HEK293T (cell line): ENCODE measurements around the gene SCN10A.

ENCODE experiments used
- ARNT ChIP-seq: fragments of 450-650 bp; IDR thresholded peaks from 2 replicates; pipeline ENCODE4 v1.6.1; 2017; ENCODE audit warnings: mild to moderate bottlenecking
- BHLHE40 ChIP-seq: fragments of 450-650 bp; IDR thresholded peaks from 2 replicates; pipeline ENCODE4 v1.6.1; 2016; ENCODE audit warnings: mild to moderate bottlenecking, moderate library complexity, borderline replicate concordance
- ELF4 ChIP-seq: fragments of 450-650 bp; IDR thresholded peaks from 2 replicates; pipeline ENCODE4 v1.6.1; 2017; ENCODE audit warnings: antibody characterized with exemption
- FOXA1 ChIP-seq: fragments of 450-650 bp; IDR thresholded peaks from 2 replicates; pipeline ENCODE4 v1.6.1; 2016; ENCODE audit warnings: mild to moderate bottlenecking
- FOXK2 ChIP-seq: fragments of 450-650 bp; IDR thresholded peaks from 2 replicates; pipeline ENCODE4 v1.6.1; 2016; ENCODE audit warnings: mild to moderate bottlenecking
- FOXM1 ChIP-seq: fragments of 450-650 bp; IDR thresholded peaks from 2 replicates; pipeline ENCODE4 v1.6.1; 2017; ENCODE audit warnings: mild to moderate bottlenecking, borderline replicate concordance
- HDGF ChIP-seq: fragments of 450-650 bp; IDR thresholded peaks from 2 replicates; pipeline ENCODE4 v1.6.1; 2017; ENCODE audit warnings: antibody characterized with exemption, borderline replicate concordance
- L3MBTL2 ChIP-seq: fragments of 450-650 bp; conservative IDR thresholded peaks from 2 replicates; pipeline ENCODE4 v1.6.1; 2016; ENCODE audit warnings: mild to moderate bottlenecking
- LEF1 ChIP-seq: fragments of 450-650 bp; IDR thresholded peaks from 2 replicates; pipeline ENCODE4 v1.6.1; 2017; ENCODE audit warnings: mild to moderate bottlenecking, borderline replicate concordance
- NFRKB ChIP-seq: fragments of 450-650 bp; IDR thresholded peaks from 2 replicates; pipeline ENCODE4 v1.6.1; 2016; ENCODE audit warnings: mild to moderate bottlenecking, moderate library complexity
- SP1 ChIP-seq: fragments of 450-650 bp; IDR thresholded peaks from 2 replicates; pipeline ENCODE4 v1.6.1; 2017
- SUZ12 ChIP-seq: fragments of 450-650 bp; IDR thresholded peaks from 2 replicates; pipeline ENCODE4 v1.6.1; 2016; ENCODE audit warnings: mild to moderate bottlenecking
- TARDBP ChIP-seq: fragments of 450-650 bp; IDR thresholded peaks from 2 replicates; pipeline ENCODE4 v1.6.1; 2016

- TF ChIP-seq TARDBP (no peak), FOXM1 (no peak), LEF1 (no peak), SP1 (no peak), SUZ12 (no peak), NFRKB (no peak), ELF4 (no peak), FOXK2 (no peak), HDGF (no peak), FOXA1 (no peak), L3MBTL2 (no peak), ARNT (no peak), BHLHE40 (no peak)
Measured at GRCh38 chr3:38835939-38836338, 19.9 kb upstream of the SCN10A start.
